Testis (tissue), 2 donors: Measurements from ENCODE around the gene AP2B1.

Experiments
- CTCF ChIP-seq, 3 experiments: fragments of 450-650 bp in 2 of 3; fragments of 200-600 bp in 1 of 3; sonication (generic) in 1 of 3; IDR thresholded peaks; one replicate each; pipeline ENCODE4 v1.5.1; 2016 to 2019; ENCODE audit warnings: antibody characterized with exemption in 3 of 3, mild to moderate bottlenecking in 2 of 3, moderate library complexity in 1 of 3
- POLR2A ChIP-seq: fragments of 450-650 bp; IDR thresholded peaks from one replicate; pipeline ENCODE4 v1.6.1; 2017; ENCODE audit warnings: antibody characterized with exemption, mild to moderate bottlenecking, moderate library complexity

GRCh38 chr17:35679007-35679682 lies 92.0 kb downstream of the AP2B1 start:
- no peak for TF ChIP-seq CTCF (IDR thresholded peaks at IDR 0.05)
- TF ChIP-seq POLR2A, result no peak
